Activated CD4-positive, CD25-positive, alpha-beta regulatory T cell treated with anti-CD3 and anti-CD28 coated beads, Interleukin-2, amount 50 U/mL, for 16 hours (primary cell): ENCODE results near the gene ODC1.
"Not testable (repeated sequence)": the region's sequence is repeated elsewhere in the genome, so short reads cannot be mapped to it uniquely, and the experiment has no call there.

Source experiments
- DNase-seq: peaks from one replicate; pipeline ENCODE4 v3.0.0-alpha.2; 2020; ENCODE audit warnings: low read depth, low spot score

ODC1 gene

DNA sequence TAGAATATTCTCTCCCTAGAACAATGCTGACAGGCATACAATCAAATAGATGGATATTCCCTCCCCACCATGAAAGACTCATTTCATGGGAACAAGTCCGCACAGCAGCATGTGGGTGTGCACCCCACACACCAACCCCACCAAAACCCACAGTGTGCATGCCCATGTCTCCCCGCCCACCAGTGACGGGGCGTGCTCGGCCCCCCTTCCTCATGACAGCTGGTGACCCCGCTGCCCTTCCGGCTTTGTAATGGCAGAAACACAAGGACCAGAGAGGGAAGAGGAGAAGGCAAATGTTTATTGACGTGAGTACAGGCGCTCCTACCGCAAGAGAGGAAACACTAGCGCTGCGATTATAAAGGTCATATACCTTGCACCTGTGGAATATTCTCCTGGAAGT is 30.8 kb upstream of the ODC1 start:
- no peak for DNase-seq

DNA sequence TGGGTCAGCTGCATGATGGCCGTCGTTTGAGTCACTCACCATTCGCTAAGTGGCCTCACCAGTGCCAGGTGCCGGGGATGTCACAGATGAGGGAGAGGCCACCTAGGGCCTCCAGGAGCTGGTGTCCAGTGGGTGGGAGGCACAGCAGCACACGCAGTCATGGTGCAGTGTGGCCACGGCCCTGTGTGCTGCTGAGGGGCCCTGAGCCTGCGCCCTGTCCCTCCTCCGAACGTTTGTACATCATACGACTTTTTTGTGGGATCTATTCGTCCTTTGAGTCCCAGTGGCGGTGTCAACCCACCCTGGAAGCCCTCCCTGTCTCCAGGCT is 30.1 kb upstream of the ODC1 start:
- no peak for DNase-seq

DNA sequence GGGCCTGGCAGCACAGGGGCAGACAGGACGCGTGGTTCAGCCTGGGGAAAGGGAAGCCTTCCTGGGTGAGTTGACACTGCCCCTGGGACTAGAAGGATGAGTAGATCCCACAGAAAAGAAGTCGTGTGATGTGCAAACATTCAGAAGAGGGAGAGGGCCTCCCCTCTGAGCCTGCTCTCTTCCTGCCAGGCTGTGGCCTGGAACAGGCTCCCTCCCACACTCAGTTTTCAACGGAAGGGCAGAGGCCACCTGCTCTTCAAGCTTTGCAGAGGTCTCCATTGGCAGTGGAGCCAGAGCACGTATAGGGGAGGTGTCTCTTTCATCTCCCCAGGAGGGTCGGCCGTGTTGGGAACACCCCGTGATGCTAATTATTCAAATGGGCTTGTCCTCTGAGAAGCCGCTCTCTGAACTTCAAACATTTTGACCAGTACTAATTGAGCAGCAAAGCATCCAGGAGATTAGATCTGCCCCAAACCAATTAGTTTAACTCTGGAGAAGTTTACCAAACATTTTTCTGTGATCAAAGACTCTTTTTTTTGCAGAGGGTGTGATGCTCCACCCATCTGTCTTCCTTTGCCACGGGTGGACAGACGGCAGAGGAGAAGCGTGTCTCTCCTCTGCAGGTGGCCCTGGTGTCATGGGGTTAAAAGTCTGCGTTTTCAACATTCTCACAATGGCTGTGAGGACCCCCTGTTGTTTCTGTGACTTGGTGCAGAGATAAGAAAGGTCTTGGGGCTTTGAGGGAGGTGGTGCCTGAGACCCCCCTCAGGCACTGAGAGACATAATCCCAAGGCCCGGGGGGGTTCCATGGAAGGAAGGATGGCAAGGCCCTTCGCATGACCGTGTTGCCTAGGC is 29.5 kb upstream of the ODC1 start:
- DNase-seq = no peak

DNA sequence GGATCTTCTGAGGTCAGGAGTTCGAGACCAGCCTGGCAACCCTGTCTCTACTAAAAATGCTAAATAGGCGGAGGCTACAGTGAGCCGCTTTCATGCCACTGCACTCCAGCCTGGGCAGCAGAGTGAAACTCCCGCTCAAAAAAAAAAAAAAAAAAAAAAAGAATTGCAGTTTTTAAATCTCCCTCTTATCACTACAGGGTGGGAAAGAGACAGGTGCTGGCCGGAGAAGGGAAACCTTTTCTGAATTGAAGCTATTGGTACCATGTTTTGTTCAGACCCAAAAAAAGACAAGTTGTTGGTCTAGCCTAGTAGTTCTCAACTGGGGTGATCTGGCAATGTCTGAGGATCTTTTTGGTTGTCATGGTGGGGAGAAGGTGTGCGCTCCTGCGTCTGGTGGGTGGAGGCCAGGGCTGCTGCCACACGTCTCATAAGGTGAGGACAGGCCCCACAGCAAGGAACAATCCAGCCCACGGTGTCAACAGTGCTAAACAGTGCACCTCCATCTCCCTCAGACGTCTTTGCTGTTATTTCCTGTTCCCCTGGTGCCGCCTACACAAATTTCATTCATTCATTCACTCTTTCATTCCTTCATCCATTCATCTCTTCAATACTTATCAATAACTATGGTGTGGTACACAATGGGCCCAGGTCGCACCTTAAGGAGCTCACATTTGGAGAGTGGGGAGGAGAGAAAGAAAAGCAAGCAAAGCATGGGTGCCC is 28.8 kb upstream of the ODC1 start:
- no peak for DNase-seq

DNA sequence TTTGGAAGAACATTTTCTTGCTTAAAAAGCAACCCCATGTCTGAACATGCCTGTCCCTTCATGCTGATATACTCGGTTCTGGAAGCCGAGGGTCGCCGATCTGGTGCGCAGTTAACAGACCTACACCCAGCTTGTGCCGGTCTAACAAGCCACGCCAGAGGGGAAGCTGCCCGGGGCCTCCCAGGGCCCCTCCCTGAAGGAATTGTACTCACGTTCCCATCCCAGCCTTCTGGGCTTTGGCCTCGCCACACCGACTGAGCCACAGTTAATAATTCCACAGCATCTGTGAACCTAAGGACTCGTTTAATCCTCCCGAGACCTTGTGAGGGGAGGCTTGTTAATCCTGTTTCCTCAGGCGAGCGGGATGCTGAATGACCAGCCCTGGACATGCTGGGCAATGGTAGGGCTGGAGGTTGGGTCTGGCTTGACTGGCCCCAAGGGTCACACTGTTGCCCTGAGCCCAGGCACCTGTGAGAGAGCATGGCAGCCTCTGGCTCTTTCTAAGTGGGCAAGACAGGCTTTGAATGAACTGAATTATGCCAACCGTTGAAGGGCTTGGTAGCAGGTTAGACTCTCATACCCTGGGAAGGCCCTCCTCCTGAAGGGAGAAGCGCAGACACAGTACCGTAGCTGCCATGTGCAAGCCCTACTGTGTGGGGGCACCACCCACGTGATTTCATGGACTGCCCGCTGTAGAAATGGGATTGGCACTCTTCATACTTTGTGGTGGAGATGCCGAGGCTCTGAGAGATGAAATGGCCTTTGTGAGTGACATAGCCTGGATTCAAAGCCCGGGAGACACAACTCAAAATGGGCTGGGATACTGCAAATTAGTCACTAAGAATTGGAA is 27.9 kb upstream of the ODC1 start:
- no peak for DNase-seq

DNA sequence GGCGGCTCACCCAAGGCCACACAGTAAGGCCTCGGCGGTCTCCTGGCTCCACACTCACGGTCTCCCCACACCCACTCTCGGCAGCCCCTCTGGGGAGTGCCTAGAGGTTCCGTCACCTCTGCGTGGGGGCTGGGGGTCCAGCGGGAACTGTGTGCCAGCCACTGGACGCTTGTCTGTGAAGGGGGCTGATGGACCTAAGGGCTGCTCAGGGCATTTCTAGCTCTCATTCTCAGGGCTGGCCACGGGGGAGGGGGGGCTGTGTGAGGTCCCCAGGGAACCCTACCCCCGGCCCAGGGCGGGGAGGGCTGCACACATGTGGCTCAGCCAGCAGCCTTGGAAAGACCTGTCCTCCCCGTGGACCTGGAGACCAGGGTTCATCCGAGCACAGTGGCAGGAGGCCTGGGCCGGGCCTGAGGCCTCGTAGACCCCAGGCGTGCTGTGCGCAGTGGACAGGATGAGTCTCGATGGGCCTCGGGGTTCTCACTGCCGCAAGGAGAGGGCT is 27.1 kb upstream of the ODC1 start:
- DNase-seq = no peak

DNA sequence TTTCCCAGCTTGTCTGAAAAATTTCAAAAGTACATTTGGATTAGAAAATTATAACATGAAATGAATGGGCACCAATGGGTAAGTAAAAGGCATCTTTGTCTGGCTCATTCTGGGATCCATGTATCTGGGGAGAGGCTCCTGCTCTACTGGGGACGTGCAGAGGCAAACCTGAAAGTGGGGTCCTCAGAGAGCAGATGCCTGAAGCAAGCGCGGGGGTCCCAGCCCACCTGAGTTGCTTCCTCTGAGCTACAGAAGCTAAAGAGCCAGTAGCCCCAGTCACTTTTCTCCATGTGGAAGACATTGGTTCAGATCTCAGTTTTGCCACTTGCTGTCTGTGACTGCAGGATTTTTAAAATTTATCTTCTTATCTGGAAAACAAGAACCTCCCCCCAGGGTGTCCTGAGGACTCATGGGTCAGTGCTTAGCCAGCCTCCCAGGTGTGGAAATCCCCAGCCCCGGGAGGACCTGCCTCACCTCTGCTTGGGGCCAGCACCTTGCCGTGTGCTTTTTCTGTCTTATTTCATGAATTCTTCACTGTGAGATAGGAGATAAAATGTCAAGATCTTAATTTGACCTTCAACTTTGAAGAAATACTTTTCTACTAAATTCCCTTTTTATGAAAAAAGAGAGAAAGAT is 25.1 kb upstream of the ODC1 start:
- DNase-seq = no peak

DNA sequence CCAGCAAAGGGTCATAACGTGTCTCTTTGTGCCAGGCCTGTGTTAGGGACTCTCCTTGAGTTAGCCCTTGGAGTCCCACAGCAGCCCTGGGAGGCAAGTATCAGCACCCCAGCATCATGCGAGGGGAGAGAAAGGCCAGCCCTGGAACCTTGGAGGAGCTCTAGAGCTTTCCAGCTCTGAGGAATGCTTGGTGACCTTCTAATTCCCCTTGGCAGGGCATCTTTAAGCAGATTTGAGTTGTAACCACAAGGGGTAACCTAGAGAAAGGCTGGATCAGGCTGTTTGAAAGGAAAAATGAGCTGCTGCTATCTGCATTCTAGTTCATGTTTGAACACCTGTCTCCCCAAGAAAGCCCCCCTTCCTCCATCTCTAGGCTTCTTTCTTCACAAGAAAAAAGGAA is 23.8 kb upstream of the ODC1 start:
- DNase-seq = no peak

DNA sequence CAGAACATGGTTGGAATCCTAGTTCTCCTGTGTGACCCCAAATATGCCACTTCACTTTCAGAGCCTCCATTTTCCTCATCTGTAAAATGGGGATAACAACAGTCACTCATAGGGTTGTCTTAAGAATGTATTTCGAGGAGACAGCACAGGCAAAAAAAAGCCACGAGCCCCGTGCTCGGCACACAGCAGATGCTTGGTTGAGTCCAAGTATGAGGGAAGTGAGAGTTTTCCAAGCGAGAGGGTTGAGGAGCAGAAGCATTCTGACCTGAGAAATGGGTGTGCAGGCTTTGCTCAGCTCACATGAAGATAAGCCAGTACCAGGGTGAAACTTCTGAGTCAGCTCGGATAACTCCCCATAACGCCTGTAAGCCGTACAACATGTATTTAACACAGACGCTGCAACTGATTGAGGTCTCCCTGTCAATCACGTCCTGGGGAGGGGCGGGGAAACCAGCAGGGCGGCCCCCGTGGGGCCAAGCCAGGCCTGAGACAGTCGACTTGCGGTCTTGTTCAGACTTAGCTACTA is 23.0 kb upstream of the ODC1 start:
- no peak for DNase-seq

DNA sequence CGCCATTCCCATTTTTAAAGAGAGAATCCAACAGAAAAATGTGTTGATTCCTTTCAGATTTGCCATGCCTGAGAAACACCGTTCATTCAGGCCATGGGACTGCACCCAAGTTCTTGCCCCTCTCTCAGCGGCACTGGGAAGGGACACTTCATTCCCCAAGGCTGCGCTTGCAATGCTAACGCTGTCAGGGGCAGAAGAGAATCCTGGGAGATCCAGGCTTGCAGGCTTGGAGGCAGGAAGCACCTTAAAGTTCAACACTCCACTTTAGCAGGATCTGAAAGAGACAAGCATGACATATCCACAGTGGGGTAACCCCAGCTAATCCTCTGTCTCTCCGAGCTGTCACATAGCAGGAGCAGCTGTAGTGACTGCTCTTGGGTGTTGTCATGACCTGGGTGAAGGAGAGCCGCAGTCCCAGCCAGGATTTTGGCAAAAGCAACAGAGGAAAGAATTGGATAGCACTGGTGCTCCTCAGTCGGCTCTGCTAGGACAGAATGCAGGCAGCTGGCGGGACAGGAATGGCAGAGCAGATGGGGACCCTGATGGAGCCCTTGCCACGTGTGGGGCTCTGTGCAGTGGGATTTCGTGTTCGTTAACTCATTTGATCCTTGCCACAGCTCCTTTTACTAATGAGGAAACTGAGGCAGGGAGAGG is 22.0 kb upstream of the ODC1 start:
- no peak for DNase-seq

DNA sequence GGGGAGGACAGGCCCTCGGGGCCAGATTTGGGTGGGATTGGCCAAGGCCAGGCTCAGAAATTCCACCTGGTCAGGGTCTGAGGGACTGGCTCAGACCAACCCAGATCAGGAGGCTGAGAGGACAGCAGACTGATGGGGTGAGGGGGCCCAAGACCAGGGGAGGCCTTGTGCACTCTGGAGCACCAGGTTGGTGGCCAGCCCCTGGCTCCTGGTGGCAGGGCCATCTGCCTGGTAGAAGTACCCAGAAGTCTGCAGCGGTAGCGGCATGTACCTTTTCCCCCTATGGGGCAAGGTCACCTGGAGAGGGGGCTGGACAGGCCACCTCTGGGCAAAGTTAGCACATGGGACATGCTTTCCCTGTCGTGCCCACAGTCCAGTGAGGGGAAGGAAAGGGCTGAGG is 21.2 kb upstream of the ODC1 start:
- no peak for DNase-seq

DNA sequence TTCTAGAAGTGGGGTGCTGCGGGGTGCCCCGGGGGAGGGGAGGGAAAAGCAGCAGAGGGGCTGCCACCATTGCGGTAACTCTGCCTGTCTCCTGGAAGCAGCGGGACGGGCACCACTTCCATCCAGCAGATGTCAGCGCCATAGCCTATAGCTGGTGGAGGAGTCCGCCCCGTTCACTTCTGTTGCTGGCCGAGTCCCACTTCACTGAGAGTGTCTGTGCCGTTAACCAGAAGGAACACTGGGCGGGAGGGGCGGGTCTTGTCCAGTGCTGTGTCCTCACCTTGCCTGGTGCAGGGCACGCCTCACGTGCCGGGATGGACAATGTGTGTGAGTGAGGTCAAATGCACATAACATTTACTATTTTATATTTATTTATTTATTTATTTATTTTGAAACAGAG is 19.3 kb upstream of the ODC1 start:
- DNase-seq = no peak

DNA sequence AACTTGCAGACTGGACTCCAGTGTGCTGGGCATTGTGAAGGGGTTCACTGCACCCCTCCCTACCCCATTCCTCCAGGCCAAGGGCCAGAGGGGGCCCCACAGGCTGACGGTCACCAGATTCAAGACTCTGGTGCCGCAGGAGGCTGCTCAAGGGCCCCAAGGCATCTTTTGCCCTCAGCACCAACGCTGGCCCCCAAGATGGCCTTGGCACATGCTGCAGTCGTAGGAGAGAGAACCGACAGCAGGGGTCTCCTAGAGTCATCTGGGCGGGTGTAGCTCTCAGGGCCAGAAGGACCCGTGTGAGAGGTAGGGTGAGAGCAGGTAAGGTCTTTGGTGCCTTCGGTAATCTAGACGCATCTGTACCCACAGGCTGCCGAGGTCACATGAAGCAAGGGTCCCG is 18.7 kb upstream of the ODC1 start:
- no peak for DNase-seq

DNA sequence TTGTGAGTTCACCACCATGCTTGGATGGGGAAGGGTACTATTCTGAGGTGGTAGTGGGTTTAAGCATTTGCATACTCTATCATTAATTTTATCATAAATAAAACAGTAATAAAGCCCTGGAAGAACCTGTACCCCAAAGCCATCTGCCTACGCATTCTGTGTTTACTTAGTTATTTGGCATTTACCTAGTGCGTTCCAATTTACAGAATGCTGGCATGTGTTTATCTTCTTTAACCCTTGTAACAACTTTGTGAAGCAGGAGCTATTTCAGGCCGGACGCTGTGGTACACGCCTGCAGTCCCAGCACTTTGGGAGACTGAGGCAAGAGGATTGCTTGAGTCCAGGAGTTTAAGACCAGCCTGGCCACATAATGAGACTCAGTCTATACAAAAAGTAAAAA is 17.8 kb upstream of the ODC1 start:
- DNase-seq = no peak

DNA sequence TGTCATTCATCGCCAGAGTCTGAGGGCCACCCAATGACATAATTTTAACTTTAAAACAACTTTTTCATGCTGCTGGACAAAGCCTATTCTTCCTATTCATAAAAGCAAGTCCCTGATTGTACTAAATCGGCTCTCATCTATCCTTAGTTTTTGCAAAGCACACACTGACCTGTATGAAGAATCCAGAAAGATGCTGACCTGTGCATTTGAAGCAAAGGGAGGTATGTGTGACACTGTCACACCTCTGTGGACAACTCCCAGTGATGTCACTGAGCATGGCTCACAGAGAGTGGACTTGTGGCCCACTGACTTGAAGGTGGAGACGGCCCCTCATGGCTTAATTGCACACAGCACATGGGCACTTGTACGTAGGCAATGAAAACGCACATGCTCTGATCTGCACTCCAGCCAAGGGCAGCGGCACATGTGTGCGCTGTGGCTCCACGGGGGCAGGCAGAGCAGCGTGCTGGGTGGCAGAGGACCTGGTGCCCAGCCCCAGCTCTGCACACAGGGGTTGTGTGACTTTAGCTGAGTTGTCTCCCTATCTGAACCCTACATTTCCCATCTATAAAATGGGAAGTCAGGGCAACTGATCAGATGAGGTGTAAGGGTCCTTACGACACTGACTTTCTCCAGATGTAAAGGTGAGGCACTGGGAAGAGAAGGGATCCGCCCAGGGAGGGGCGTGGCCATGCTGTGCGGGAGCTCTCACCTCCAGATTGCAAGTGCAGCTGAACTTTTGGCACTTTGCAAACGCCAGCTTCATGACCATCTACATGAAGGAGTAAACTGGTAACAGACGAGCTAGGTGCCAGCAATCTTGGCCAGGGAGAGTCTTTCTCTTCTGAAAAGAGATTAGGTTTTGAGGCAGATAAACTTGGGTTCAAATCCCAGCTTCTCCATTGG is 14.3 kb upstream of the ODC1 start:
- no peak for DNase-seq

DNA sequence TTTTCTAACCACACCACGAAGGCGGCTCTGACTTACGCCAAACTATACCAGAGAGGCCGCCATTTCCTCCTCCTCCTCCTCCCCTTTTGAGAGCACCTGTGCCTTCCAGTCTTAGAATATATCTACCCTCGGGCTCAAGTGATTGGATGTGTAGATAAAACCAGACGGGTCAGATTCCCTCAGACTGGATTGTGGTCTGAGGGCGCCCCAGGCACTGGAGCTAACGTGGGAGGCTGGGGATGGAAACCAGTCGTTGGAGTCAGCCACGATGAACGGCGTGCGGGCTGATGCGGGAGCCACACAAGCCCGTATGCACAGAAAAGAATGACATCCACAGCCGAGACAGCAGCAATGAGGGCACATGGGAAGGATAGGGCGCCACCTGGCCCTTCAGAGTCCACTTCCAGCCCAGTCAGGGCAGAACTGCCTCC is 12.3 kb upstream of the ODC1 start:
- DNase-seq = no peak

DNA sequence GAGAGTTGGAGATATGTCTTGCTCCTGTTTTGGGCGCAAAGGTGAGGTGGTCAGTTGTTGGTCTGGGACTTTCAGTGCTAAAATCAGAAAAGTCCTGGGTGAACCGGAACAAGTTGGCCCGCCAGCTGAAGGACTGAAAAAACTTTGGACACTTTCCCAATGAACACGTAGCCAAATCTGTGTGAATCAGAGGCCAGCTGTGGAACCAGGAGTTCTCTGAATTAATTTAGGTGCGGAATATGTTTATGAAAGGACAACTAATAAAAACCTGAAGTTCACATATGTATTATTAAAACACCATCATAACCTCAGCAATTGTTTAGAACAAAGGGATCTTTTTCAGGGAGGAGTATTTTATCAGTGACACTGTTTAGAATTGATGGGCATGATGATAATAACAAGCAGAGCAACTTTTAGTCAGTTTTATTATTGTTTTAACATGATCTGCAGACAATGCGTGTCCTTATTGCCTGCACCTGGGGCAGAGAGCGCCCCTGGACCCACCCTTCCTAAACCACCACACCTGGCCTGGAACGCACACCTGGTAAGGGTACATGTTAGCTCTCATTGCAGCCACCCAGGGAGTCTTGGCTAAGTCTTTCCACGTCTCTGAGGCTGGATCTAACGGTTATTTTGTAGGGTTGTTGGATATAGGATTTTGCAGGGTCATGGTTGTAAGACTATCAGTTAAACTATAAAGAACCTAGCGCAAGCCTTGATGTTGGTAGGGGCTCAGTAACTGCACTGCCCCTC is 9.9 kb upstream of the ODC1 start:
- no peak for DNase-seq

DNA sequence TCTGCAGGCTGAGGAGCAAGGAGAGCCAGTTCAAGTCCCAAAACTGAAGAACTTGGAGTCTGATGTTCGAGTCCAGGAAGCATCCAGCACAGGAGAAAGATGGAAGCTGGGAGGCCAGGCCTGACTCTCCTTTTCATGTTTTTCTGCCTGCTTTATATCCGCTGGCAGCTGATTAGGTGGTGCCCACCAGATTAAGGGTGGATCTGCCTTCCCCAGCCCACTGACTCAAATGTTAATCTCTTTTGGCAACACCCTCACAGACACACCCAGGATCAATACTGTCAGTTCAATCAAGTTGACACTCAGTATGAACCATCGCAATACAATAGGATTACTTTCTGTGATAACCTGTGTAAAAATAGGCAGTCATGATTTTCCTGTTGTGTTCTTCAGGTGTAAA is 9.1 kb upstream of the ODC1 start:
- not testable (repeated sequence) for DNase-seq

DNA sequence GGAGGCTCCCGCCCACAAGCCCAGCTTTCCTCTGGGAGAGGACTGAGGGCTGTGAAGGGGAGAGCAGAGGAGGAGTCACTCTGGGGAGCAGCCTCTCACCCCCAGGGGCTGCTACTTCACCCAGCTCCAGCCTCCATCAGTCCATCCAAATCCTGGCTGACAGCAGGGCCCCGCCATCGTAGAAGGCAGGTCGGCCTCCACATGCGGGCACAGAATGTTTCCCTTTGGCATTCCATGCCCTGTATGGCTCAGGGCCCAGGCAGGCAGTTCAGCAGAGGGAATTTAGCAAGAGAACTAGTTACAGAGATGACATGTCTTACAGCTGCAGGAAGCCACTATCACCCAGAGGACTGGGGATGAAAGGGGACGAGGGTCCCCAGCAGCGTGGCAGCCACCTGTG is 6.4 kb upstream of the ODC1 start:
- DNase-seq = no peak
